ENCODE data around the gene SHISAL1.

SHISAL1 gene

DNA sequence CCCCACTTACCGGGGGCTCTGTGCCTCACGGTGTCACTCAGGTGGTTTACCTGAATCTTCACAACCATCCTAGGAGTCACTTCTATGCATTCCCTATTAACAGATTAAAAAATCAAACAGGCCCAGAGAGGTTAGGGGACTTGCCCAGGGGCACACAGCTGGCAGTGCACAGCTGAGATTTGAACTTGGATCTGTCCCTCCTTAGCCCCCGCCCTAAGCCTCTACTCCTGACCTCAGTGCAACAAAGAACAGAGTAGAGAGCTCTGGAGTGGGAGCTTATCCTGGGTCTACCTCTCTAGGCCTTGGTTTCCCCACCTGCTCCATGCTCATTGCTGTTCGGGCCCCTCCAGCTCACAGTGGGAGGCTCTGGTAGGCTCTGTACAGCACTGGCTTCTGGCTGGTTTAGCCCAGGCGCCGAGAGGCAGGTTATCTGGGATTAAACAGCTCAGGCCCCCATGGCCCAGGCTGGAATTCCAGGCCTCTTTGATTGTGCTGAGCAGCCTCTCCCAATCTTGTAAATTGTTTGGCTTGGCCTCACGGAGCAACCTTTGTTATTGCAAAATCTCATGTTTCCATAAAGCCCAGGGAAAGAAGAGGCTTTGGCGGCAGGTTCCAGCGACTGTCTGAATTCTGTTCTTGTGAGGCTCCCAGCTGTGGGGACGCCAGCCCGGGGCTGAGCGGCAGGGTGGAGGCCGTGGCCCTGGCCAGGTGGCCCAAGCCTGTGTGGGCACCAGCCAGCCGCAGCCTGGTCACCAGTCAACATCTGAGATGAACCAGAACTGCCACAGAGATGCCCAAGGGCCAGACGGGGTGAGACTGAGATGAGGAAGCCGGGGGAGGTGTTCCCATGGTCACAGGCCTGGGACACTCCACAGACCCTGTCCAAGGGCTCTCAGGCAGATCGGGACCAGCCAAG, 28.9 kb upstream of the SHISAL1 start:
- no peak for DNase-seq

DNA sequence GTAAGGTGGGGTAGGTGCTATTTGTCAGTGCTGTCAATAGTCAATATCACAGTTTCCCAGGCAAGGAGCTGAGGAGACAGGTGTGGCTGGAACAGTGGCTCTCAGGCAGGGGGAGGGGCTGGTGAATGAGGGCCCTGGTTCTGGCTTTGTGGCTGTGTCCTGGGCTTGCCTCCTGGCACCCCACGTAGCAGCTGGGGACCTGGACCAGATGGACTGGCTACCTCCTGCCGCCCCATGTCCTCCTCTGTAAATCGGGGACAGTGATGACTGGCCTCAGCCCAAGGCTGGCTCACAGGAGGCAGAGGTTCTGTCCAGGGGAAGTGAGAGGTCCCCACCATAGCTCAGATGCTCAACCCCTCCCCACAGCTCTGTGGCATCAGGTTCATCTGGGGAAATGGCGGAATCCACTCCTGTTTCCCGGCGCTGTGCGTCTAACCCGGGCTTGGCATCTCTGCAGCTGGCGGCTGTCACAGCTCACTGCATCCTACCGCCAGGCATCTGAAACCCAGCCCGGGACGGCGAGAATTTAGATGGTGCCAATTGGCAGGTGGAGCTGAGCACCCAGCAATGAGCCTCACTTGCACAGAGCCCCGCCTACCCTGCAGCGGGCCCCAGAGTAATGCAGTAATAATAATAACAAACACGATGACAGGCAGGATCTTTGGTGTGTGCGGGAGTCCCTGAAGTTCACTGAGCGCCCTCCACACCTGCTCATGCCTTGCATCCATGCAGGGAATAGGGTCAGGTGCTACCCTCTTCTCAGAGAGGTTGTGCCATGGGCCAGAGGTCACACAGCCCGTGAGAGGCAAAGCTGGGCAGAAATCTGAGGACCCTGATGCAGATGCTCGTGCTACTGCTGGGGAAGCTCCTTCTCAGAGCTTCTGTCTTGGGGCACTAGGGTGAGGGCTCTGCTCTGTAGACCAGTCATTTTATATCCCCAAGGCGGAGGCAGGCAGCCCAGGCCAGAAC, 27.8 kb upstream of the SHISAL1 start:
- DNase-seq, result no peak

- no peak for DNase-seq
Measured at GRCh38 chr22:44338906-44339305, 26.2 kb upstream of the SHISAL1 start.

- no peak for DNase-seq
Measured at GRCh38 chr22:44338177-44338810, 25.5 kb upstream of the SHISAL1 start.

- no peak for DNase-seq
Measured at GRCh38 chr22:44337678-44338004, 24.9 kb upstream of the SHISAL1 start.

GRCh38 chr22:44336962-44337677, 24.4 kb upstream of the SHISAL1 start:
- no peak for DNase-seq

DNA sequence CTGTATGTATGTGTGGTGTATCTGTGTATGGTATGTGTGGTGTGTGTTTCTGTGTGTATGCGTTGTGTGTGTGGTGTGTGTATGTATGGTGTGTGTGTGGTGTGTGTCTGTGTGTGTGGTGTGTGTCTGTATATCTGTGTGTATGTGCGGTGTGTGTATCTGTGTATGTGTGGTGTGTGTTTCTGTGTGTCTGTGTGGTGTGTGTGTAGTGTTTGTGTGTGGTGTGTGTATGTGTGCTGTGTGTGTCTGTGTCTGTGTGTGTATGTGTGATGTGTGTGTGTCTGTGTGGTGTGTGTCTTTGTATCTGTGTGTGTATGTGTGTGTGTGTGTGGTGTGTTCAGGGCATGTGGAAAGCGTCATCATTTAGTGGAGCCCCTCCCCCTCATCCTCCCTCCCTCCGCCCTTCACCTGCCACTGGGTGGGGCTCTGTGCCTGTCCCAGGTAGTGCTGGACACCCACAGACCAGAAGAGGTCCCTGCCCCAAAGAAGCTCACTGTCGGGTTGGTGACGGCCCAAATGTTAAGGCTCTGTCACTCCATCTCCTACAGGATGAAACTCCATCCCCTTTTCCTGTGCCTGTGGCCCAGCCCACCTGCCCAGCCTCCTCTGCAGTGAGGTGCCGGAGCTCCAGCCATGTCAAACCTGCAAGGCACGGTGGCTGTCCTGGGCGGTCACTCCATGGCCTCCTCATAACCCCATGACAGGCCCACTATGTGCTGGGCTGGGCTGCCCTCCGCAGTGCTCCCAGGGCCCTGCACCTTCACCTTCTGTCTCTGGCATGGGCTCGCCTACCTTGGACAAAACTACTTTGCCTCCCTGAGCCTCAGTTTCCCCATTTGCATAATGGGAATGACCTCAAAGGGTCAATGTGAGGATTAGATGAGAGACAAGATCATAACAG, 23.4 kb upstream of the SHISAL1 start:
- DNase-seq, result no peak

DNA sequence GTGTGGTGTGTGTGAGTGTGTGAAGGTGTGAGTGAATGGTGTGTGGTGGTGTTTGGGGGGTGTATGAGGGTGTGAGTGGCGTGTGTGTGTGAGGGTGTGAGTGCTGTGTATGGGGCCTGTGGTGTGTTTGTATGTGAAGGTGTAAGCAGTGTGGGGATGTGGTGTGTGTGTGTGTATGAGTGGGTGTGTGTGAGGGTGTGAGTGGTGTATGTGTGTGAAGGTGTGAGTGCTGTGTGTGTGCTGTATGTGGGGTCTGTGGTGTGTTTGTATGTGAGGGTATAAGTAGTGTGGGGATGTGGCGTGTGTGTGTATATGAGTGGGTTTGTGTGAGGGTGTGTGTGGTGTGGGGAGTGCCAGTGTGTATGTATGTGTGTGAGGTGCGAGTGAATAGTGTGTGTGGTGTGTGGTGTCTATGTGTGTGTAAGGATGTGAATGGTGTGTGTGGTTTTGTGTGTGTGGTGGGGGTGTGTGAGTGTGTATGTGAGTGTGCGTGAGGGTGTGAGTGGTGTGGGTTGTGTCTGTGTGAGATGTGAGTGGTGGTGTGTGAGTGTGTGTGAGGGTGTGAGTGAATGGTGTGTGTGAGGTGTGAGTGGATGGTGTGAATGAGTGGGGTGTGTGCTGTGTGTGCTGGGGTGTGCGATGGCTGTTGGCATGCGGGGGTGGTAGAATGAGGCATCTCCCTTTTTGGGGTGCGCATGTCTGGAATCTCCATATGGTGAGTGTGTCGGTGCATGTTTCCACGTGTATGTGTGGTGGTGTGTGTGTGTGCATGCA, 22.5 kb upstream of the SHISAL1 start:
- DNase-seq, result no peak

DNA sequence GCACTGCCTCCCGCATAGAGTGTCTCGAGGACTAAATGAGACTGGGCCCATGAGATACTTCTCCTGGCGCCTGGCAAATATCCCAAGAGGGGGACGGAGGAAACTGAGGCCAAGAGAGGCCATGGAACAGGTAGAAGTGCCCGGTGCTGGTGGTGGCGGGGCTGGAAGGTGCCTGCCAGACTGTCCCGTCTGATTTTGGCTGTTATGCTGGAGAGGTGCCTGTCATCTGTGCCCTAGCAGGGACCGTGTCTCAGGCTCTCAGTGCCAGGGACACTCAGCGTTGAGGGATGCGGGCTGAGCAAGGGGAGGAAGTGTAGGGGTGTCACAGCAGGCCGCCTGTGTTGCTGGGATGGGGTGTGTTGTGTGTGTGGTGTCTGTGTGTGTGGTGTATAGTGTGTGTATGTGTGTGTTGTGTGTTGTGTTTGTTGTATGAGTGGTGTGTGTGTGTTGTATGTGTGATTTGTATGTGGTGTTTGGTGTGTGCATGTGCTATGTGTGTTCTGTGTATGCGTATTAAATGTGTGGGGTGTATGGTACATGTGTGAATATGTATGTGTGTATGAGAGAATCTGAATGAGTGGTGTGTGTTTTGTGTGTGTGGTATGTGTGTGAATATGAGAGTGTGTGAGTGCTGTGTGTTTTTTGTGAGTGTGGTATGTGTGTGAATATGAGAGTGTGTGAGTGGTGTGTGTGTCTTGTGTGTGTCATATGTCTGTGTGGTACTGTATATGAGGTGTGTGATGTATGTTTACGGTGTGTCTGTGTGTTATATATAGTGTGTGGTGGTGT, 21.3 kb upstream of the SHISAL1 start:
- DNase-seq, result no peak

DNA sequence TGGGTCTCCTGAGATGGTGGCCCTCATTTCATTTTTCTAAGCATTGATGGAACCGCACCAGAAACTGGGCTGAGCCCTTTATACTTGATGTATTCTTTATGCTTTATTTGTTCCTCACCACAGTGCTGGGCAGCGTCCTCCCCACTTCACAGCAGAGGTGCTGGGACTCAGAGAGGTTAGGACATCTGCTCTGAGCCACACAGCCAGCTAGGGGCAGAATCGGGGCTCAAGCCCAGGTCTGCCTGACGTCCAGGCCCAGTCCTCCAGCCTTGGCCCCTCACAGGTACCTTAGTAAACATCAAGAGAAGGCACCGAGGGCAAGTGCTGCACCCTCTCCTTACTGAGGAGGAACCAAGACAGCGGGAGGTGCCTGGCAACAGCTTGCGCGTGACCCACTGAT, 20.2 kb upstream of the SHISAL1 start:
- no peak for DNase-seq

DNA sequence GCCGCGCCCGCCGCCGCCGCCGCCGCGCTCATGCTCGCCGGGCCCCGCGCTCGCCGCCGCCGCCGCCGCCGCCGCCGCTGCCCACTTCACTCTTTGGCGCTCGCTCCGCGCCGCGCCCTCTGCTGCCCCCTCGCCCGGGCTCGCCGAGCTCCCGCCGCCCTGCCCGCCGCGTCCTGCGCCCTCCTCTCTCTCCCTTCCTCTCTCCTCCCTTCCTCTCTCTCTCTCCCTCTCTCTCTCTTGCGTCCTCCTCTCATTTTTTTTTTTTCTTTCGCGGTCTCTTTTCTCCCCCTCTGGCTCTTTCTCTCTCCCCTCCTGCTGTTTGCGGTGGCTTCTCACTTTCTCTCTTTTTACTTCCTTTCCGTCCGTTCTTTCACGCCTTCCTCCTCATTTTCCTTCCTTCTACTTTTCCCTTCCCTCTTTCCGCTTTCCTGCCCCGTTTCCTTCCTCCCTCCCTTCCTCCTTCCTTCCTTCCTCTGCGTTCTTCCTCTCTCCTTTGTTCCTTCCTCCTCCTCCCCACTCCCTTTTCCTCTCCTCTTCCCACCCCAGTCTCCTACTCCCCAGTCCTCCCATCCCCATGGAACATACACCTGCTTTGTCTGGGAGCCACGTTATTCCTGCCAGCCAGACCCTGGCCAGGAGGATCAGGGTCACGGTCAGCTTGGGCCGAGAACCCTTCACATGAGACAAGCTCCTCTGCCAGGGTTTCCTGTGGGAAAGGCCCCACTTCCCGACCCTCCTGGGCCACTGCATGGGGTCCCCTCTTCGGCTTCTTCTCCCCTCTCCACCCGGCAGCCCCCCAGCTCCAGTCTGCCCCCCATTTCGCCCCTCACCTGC, 19.3 kb upstream of the SHISAL1 start:
- DNase-seq, result no peak

GRCh38 chr22:44330744-44331660, 18.3 kb upstream of the SHISAL1 start:
- no peak for DNase-seq

GRCh38 chr22:44330188-44330743, 17.5 kb upstream of the SHISAL1 start:
- no peak for DNase-seq

DNA sequence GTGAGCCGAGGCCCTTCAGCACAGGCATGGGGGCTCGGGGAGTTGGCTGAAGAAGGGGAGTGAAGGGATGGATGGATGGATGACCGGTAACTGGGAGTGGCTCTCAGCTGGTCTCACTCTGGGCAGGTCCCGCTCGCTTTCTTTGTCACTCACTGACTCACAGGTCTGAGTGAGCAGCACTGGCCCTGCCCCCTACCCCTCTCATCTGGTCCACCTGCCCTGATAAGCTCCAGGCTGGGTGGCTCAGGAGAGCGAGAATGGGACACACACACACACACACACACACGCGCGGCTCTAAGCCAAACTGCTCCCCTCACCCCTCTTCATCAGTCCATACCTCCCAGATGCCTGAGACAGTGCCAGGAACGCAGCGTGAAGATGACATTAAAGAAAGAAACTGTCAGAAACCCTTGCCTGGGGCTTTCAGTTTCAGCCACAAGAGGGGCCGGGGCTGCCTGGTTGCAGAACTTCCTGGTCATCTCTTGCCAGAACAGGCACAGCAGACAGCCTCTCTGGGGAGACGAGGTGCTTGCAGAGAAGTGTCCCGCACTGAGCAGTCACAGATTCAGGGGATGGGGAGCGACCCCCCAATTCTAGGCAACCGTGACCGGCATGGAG, 16.5 kb upstream of the SHISAL1 start:
- no peak for DNase-seq

GRCh38 chr22:44328762-44329161, 16.0 kb upstream of the SHISAL1 start:
- no peak for DNase-seq

DNA sequence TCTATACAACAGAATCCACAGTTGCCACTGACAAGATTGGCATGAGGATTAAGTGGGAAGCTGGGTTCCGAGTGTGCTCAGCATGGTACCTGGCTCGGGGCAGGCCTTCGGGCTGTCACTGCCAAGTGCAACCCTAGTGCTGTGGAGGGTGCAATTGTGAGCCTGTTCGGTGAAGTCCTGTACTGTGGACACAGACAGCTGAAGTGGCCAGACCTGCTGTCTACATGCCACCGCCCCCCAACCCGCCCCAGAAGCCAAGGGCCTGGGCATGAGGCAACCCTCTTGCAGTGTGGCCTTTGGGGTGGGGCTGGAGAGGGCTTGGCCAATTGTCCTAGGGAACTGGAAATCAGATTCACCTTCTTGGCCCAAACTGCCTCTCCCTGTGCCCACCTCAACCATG, 15.6 kb upstream of the SHISAL1 start:
- DNase-seq, result no peak

DNA sequence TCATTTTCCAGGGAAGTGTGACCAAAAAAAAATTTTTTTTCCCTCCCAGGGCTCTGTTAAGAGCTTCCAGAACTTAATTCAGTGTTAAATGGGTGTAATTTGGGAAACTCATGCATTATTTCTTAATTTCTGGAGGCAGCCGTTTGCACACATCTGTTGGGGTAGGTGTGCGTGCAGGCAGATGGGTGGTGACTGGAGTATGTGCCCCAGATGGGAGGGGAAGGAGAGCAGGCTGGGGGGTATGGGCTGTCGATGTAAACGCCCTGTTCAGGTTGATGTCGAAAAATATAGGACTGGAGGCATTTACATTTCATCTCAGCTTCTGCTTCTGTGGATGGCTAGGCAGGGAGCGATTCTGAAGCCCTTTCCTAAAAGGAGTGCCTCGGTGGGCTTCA, 13.7 kb upstream of the SHISAL1 start:
- no peak for DNase-seq
